Hematopoietic multipotent progenitor cell treated with erythropoietin and hydrocortisone succinate and interleukin-3 and kit ligand, for 6 days (in vitro differentiated cells): ENCODE results near the gene SLC22A7.

Source experiments
- DNase-seq: peaks from one replicate; pipeline ENCODE4 v3.0.0-alpha.2; 2015

SLC22A7 gene

DNA sequence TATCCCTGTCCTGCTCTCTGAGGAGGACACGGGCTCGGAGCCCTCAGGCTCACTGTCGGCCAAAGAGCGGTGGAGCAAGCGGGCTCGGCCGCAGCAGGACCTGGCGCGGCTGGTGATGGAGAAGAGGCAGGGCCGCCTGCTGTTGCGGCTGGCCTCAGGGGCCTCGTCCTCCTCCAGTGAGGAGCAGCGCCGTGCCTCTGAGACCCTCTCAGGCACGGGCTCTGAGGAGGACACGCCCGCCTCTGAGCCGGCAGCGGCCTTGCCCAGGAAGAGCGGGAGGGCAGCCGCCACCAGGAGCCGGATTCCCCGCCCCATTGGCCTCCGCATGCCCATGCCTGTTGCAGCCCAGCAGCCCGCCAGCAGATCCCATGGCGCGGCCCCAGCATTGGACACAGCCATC, 14.2 kb upstream of the SLC22A7 start:
- no peak for DNase-seq

DNA sequence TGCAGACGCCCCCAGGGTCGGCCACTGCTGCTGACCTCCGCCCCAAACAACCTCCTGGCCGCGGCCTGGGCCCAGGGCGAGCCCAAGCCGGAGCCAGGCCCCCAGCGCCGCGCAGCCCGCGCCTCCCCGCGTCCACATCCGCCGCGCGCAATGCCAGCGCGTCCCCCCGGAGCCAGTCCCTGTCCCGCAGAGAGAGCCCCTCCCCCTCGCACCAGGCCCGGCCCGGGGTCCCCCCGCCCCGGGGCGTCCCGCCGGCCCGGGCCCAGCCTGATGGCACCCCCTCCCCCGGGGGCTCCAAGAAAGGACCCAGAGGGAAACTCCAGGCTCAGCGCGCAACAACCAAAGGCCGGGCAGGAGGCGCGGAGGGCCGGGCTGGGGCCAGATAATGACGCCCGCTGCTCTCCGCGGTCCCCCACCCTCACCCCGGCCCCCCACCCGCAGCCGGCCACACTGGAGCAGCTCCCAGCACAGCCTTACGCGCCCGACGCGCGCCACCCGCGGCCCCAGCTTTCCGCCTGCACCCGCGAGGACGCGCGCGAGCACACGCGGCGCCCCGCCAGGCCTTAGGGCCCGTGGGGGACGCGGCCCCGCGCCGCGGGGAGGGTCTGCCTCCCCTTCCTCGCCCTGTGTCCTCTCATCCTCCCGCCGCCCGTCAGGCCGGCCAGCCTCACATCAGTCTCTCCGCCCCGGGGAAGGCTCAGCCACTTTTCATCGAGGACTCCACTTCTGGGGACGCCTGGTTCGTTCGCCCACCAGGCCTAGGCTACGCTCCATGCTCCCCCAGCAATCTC, 12.9 kb upstream of the SLC22A7 start:
- DNase-seq: no peak

DNA sequence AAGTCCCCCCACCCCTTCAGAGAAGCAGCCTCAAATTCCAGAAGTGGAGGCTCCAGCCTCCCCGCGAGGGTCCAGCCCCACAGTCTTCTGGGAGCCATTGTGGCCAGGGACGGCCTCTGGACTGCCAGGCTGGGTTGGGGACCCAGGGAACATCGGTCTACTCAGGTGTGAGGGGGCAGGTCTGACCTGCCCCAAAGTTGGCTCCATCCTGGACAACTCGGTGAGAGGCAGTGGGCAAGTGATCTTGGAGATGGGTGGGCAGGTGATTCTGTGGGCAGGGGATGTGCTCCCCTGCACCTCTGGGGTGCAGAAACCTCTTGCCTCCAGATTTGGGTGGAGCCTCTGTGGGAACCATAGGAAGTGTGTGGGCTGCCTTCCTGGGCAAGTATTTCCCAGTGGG, 12.2 kb upstream of the SLC22A7 start:
- DNase-seq: no peak

DNA sequence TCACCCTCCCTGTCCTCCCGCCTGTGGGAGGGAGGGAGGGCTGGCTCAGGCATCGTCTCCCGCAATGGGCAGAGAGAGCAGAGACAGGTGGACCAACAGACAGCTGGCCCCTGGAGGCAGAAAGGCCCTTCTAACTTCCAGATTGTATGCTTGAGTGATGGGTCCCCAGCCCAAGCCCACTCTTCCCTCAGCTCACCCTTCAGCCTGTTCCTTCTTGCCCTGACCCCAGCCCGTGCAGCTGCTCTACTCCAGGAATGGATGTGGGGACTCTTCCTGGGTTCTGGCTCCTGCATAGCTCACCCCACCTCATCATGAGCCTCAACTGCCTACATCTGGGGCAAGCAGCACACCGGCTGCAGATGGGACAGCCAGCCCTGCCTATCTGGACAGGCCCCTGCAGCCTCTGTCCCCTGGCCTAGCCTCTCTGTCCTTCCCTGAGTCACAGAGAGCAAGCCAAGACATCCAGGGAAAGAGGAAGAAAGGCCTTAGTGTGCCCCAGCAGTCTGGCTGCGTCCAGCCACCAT, 11.5 kb upstream of the SLC22A7 start:
- no peak for DNase-seq

DNA sequence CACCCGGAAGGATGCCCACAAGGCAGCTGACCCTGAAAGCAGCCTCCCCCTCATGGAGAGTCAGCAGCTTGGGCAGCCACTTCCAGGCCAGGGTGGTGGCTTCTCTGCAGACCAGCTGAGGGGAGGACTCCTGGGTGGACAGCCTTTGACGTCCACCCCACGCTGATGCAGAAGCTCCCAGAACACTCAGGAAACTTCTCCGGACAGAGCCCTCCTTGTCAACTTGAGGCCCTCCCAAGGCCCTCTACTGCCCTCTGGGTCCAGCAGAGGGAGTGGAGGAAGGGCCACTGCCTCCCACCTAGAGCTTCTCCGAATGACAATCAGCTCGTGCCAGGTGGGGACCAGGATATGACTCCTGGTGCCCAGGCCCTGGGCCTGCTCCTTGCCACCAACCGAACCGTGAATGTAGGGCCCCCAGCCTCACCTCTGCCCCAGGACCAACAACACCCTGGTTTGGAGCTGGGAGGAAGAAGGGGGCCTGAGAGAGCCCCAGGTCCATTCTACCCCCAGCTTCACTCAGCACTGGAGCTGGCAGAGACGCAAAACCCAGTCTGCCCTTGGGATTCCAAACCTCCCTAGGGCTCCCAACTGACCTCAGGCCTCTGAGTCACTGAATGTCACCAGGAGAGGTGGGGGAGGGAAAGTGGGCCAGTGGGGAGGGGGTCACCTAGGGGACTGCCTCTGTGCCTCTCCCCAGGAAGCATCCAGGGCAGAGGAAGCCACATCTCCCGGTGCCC, 10.9 kb upstream of the SLC22A7 start:
- no peak for DNase-seq

DNA sequence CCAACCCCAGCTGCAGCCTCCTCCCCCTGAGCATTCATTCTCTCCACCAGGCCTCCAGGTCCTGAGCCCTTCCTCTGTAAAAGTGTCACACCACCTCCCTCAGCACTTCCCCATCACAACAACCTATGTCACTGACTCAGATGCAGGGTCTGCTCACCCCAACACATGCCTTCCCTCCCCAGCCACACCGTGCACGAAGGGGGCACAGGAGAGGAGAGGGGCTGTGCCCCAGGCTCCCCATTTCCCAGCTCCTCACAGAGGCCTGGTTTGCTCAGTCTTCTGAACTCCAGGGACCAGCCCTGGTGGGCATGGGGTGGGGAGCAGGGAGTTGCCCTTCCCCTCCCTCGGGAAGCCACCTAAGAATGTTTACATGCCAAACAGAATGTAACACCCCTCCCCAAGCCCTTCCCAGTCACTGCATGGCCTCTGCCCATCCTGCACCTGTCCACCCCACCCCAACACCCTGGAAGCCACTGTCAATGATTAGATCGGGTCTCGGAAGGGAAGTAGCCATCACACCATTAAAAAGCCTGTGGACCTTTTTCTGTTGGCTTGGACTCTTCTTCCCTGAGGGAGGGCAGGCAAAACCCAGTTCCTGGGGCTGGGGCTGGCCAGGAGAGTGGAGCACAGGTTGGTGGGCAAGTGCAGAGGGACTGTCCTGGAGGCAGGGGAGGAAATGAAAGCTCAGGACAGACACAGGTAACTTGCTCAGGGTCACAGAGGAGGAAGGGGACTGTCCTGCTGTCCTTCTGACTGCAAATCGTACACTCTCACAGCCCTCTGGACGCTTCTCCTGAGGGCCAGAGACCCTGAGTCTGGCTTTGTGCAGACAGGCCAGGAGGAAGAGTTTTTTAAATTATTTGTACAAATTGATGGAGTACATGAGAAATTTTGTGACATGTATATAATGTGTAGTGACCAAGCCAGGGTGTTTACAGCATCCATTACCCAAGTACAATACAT, 10.1 kb upstream of the SLC22A7 start:
- DNase-seq: no peak

DNA sequence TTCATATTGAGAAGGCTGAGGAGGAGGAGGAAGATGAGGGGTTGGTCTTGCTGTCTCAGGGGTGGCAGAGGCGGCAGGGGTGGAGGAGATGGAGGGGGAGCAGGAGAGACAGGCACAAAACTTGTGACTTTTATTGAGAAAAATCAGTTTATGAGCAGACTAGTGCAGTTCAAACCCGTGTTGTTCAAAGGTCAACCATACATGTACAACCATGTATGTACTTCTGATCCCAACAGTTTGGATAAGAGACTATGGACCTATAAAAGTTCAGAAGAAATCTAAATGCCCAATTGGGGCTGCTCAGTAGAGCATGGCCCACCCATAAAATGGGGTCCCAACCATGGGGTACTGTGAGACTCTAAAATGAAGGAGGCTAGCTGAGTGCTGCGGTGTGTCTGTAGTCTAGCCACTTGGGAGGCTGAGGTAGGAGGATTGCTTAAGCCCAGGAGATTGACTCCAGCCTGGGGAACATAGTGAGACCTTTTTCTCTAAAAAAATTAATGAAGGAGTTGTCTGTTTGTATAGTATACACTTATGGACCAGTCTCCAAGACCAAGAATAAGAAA, 7.6 kb upstream of the SLC22A7 start:
- no peak for DNase-seq

DNA sequence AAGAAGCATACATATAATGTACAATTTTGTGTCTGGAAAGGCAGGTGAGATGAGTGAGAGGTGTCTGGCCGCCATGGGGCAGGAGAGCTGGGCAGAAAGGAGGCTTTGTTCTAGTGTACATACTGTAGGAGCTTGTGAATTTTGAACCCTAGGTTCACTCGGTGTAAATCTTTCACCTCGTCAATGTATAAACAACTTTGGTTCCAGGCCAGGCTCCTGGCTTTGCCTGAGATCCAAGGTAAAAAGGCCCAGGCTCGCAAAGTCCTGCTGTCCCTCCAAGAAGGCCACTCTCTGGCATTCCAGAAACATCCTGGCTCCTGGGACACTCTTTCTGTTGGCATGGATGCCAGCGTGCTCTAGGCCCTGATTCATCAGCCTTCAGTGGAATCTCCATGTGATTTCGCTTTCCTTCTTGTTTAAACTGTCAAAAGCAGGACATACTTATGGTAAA, 7.1 kb upstream of the SLC22A7 start:
- no peak for DNase-seq

DNA sequence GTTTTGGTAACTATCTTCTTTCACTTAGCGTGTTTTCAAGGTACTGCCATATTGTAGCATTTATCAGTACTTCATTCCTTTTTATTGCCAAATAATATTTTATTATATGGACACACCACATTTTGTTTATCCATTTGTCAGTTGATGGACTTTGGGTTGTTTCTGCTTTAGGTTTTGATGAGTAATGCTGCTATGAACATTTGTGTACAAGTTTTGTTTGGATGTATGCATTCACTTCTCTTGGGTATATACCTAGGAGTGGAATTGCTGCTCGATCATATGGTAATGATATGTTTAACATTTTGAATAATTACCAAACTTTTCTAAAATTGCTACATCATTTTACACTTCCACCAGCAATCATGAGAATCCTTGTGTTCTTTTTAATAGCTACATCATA, 6.4 kb upstream of the SLC22A7 start:
- no peak for DNase-seq

DNA sequence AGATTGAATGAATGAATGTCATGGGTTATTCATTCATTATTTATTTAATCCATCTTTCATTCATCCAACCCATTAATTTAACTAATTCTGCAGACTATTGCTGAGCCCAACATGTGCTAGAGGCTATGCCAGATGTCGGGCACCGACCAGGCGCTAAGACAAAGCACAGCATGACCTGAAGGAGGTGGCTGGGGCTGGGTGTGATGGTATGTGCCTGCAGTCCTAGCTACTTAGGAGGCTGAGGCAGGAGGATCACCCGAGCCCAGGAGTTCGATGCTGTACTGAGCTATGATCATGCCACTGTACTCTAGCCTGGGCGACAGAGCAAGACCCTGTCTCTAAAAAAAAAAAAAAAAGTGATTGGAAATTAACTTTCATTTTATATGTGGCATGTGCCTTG, 5.7 kb upstream of the SLC22A7 start:
- no peak for DNase-seq

DNA sequence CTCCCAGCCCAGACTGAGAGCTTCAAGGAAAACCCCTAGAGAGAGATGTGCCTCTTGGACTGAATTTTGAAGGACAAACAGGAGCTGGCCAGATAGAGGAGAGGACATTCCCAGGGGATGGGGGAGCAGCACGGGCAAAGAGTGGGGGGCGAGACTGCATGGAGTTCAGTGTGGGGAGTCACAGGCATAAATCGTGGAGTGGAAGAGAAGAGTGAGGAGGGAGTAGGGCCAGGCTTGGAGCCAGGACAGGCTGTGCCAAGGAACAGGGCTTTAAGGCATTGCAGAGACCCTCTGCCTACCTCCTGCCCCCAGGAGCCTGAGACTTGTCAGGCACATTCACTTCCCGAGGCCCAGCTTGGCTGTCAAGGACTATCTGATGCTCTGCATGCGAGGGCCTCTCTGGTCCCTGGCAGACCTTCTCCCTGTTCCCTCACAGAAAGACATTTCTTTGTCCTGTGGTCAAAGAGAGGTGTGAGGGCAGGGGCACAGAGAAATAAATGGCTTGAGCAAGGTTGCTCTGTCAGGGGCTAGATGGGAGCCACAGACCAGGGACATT, 5.2 kb upstream of the SLC22A7 start:
- DNase-seq: no peak

DNA sequence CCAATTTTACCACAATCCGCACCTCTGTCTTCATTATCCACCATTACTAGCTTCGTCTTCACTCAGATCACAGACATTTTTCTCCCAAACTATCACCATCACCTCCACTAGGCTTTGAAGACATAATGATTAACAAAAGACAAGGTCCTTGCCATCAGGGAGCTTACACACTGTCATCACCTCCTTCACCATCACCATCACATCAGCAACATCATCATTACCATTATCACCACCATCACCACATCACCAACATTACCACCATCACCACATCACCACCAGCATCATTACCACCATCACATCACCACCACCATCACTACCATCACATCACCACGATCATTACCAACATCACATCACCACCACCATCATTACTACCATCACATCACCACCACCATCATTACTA, 4.4 kb upstream of the SLC22A7 start:
- DNase-seq: no peak

DNA sequence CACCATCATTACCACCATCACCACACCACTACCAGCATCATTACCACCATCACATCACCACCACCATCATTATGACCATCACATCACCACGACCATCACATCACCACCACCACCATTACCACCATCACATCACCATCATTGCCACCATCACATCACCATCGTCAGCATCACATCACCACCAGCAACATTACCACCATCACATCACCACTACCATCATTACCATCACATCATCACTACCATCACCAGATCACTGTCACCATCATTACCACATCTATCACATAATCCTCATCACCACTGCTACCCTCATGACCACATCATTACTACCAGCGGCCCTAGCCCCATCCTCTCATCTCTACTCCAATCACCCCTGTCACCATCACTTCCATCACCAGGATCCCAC, 3.5 kb upstream of the SLC22A7 start:
- no peak for DNase-seq

DNA sequence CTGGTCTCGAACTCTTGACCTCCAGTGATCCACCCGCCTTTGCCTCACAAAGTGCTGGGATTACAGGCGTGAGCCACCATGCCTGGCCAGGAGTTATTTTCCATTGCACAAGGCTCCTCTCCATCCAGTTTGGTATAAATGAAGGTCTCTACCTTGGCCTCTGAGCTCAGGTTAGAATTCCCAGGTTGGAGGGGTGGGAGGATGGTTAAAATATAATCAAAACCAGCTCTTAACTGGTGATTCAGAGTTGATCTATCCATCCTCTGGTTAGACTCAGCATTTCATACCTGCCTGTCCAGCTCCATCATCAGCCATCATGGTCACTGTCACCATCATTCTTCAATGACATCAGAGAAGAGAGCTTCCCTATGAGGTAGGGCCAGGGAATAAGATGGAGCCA, 2.6 kb upstream of the SLC22A7 start:
- no peak for DNase-seq

DNA sequence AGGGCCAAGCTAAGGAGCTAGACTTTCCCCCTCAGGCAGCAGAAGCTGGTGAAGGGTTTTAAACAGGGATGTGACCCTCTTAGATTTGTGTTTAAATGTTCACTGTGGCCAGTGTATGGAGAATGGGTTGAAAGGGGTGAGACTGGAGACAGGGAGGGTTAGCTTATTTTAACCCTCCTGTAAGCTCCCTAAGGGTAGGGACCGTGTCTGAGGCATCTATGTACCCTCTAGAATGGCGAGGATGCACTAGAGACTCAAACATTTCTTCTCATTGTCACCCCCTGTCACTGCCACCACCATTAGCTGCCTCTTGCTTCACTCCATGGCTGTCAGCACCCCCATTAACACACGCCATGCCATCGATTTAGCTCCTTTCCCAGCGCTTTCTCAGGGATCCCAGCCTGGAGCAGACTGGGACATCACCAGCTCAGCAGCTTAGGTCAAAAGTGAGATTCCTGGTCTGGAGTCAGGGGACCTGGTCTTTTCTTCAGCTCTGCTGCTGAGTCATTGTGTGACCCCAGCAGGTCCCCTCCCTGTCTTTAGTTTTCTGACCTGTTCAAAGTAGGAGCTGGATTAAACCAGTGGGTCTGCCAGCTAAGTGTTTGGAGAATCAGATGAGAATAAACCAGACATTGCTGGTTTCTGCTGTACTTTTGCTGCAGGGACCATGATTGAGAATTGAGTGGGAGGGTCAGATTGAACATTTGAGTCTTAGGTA, 1.1 kb upstream of the SLC22A7 start:
- no peak for DNase-seq

DNA sequence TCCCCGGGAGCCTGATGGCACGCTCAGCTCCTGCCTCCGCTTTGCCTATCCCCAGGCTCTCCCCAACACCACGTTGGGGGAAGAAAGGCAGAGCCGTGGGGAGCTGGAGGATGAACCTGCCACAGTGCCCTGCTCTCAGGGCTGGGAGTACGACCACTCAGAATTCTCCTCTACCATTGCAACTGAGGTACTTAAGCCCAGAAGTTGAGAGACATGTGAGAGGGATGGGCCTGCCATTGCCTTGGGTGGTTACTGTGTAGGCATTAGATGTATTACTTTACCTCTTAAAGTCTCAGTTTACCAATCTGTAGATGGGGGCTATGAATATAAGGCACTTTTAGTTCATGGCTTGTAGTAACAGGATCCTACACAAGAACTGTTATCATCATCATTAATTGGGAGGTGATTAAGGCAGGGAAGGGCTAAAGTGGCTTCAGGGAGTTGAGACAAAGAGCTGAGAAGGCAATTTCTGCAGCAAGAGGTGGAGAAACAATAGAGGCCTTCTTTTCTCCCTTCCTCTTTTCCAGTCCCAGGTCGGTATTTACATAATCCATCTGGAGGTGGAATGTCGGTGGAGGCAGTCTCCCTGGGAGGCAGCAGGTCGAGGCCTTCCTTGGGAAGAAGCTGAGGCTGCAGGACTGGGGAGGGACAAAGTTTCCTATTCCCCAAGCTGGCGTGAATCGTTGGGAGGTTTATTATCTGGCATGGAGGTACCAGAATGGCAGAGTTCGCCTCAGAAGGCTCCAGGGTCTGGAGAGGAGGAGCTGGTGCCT, 691 bp downstream of the SLC22A7 start:
- no peak for DNase-seq

DNA sequence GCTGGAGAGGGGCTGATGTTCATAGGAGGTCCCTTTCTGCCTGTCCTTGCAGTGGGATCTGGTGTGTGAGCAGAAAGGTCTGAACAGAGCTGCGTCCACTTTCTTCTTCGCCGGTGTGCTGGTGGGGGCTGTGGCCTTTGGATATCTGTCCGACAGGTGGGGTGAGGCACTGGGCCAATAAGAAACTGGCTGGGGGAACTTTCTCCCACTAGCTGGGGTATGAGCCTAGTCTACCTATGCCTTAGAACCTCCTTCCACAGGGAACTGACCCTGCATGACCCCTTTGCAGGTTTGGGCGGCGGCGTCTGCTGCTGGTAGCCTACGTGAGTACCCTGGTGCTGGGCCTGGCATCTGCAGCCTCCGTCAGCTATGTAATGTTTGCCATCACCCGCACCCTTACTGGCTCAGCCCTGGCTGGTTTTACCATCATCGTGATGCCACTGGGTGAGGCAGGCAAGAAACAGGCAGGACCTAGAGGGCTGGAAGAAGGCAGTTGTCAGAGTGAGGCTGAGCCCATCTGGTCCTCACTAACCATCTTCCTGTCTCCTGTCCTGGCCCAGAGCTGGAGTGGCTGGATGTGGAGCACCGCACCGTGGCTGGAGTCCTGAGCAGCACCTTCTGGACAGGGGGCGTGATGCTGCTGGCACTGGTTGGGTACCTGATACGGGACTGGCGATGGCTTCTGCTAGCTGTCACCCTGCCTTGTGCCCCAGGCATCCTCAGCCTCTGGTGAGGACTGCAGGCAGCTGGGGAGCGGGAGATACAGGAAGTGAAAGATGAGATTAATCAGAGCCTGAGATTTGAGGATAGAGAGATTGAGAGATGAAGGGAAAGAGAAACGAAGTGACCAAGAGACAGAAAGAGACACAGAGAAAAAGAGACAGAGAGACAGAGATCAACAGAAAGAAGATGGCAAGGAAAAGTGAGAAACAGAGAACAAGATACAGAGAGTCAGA, 1.6 kb downstream of the SLC22A7 start:
- DNase-seq: no peak

DNA sequence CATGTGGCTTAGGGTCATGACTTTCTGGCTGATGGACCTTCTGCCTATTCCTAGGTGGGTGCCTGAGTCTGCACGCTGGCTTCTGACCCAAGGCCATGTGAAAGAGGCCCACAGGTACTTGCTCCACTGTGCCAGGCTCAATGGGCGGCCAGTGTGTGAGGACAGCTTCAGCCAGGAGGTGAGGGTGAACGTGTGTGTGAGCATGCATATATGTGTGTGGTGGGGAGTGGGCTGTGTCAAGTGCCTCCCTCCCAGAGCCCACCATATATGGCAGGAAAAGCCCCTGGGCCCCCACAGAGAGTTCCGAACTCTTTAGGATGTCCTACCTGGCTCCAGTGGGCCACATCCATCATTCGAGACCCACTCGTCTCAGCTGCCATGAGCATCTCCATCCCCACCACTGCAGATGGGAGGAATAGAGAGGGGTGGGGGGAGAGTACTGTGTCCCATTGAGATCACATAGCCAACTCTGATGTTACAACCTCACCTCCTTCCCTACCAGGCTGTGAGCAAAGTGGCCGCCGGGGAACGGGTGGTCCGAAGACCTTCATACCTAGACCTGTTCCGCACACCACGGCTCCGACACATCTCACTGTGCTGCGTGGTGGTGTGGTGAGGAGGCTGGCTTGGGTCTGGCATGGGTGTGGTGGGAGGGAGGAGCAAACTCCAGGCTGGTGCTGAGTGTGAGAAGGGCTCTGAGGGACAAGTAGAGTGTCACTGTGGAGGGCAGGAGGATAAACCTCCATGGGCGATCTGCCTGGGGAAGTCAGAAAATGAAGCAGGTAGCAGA, 3.2 kb downstream of the SLC22A7 start:
- no peak for DNase-seq

DNA sequence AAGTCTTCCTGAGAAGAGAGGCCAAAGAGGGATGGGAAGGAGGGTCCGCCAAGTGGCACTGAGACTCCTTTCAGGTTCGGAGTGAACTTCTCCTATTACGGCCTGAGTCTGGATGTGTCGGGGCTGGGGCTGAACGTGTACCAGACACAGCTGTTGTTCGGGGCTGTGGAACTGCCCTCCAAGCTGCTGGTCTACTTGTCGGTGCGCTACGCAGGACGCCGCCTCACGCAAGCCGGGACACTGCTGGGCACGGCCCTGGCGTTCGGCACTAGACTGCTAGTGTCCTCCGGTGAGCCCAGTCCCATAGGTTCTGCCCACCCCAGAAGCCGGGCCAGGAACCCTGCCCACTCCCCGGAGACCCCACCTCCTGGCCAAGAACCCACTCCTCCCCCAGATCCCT, 4.1 kb downstream of the SLC22A7 start:
- no peak for DNase-seq
